ENCODE results near the gene PIK3CD.

Gene PIK3CD

GRCh38 chr1:9735800-9736199 lies 84.3 kb downstream of the PIK3CD start:
- Histone ChIP-seq H2AFZ (no peak overlapping the region), H3K27ac (no peak overlapping the region), H3K79me2 (no peaks in the 10 kb centered on the region), H3K9ac (no peak overlapping the region), H3K4me3 (ENCODE audit: low read depth, low read length) (no peak overlapping the region), H3K4me2 (ENCODE audit: low read length) (no peak overlapping the region), H3K27me3 (ENCODE audit: control insufficient read depth, insufficient read depth, low read length) (no peaks in the 10 kb centered on the region), H3K4me1 (no peaks in the 10 kb centered on the region), H3K9me3 (ENCODE audit: control insufficient read depth, low read length) (no peaks in the 10 kb centered on the region), H3K36me3 (ENCODE audit: control insufficient read depth, insufficient read depth, low read length) (no peaks in the 10 kb centered on the region)
- TF ChIP-seq CTCF (IDR thresholded peaks at IDR 0.05), result no peak

- TF ChIP-seq CTCF (IDR thresholded peaks at IDR 0.05), result no peak
- Histone ChIP-seq H3K27me3 (ENCODE audit: control insufficient read depth, insufficient read depth, low read length) (no peaks in the 10 kb centered on the region), H3K4me2 (ENCODE audit: low read length) (no peak overlapping the region), H3K36me3 (ENCODE audit: control insufficient read depth, insufficient read depth, low read length) (no peaks in the 10 kb centered on the region), H3K9me3 (ENCODE audit: control insufficient read depth, low read length) (no peaks in the 10 kb centered on the region), H3K4me1 (no peaks in the 10 kb centered on the region), H3K9ac (no peak overlapping the region), H2AFZ (no peak overlapping the region), H3K4me3 (ENCODE audit: low read depth, low read length) (no peak overlapping the region), H3K79me2 (no peaks in the 10 kb centered on the region), H3K27ac (no peak overlapping the region)
These were observed 84.7 kb downstream of the PIK3CD start for GRCh38 chr1:9736241-9736640.

GRCh38 chr1:9737057-9737456 lies 85.5 kb downstream of the PIK3CD start:
- H3K36me3 ChIP-seq (ENCODE audit: control insufficient read depth, insufficient read depth, low read length), result no peaks in the 10 kb centered on the region
- no peak overlapping the region for H3K9ac ChIP-seq
- TF ChIP-seq CTCF (IDR thresholded peaks at IDR 0.05), result no peak

GRCh38 chr1:9737671-9738070 lies 86.1 kb downstream of the PIK3CD start:
- no peaks in the 10 kb centered on the region for H3K79me2 ChIP-seq
- H3K4me2 ChIP-seq (ENCODE audit: low read length), result no peak overlapping the region
- no peaks in the 10 kb centered on the region for H3K36me3 ChIP-seq (ENCODE audit: control insufficient read depth, insufficient read depth, low read length)
- no peak overlapping the region for H3K4me3 ChIP-seq (ENCODE audit: low read depth, low read length)
- H3K27ac ChIP-seq, result no peak overlapping the region
- no peaks in the 10 kb centered on the region for H3K4me1 ChIP-seq
- no peaks in the 10 kb centered on the region for H3K9me3 ChIP-seq (ENCODE audit: control insufficient read depth, low read length)
- no peak for TF ChIP-seq CTCF (IDR thresholded peaks at IDR 0.05)
- H3K27me3 ChIP-seq (ENCODE audit: control insufficient read depth, insufficient read depth, low read length), result no peaks in the 10 kb centered on the region
- H3K9ac ChIP-seq, result no peak overlapping the region
- H2AFZ ChIP-seq, result no peak overlapping the region

More at GRCh38 chr1:9737057-9737456, 85.5 kb downstream of the PIK3CD start:
- H2AFZ ChIP-seq, result no peak overlapping the region
- no peak overlapping the region for H3K4me3 ChIP-seq (ENCODE audit: low read depth, low read length)
- H3K4me1 ChIP-seq, result no peaks in the 10 kb centered on the region
- H3K9me3 ChIP-seq (ENCODE audit: control insufficient read depth, low read length), result no peaks in the 10 kb centered on the region
- no peak overlapping the region for H3K27ac ChIP-seq
- no peak overlapping the region for H3K4me2 ChIP-seq (ENCODE audit: low read length)
- H3K27me3 ChIP-seq (ENCODE audit: control insufficient read depth, insufficient read depth, low read length), result no peaks in the 10 kb centered on the region
- H3K79me2 ChIP-seq, result no peaks in the 10 kb centered on the region

GRCh38 chr1:9744106-9744799 lies 92.7 kb downstream of the PIK3CD start:
- no peak overlapping the region for H3K4me2 ChIP-seq (ENCODE audit: low read length)
- H3K36me3 ChIP-seq (ENCODE audit: control insufficient read depth, insufficient read depth, low read length), result no peaks in the 10 kb centered on the region
- H3K9me3 ChIP-seq (ENCODE audit: control insufficient read depth, low read length), result no peaks in the 10 kb centered on the region
- H3K4me3 ChIP-seq (ENCODE audit: low read depth, low read length), result no peak overlapping the region
- no peak for TF ChIP-seq CTCF (IDR thresholded peaks at IDR 0.05)
- no peaks in the 10 kb centered on the region for H3K4me1 ChIP-seq
- H3K27me3 ChIP-seq (ENCODE audit: control insufficient read depth, insufficient read depth, low read length), result no peaks in the 10 kb centered on the region
- H3K79me2 ChIP-seq, result no peaks in the 10 kb centered on the region
- no peak overlapping the region for H2AFZ ChIP-seq
- H3K27ac ChIP-seq, result no peak overlapping the region
- H3K9ac ChIP-seq, result no peak overlapping the region

All from parathyroid adenoma (tissue), 2 donors.